Upper lobe of left lung (tissue), 6 donors: Measurements from ENCODE around the gene HMGB1. TPM values are rescaled to one million over a fixed set of nuclear protein-coding genes. Genes with fewer than 3 reads are reported as not detected.
A peak's percentile ranks its signal among the peaks of the same experiment; 100 is the strongest.

Experiments
- ATAC-seq, 2 donors: fragments of 200-7000 bp; cut with Tn5 transposase; one replicate each; pipeline ENCODE4 v1.9.1; 2022; ENCODE audit warnings: mild to moderate bottlenecking in 2 of 2, moderate library complexity in 2 of 2; ENCODE audit not compliant: low FRiP score in 2 of 2
- DNase-seq, 2 donors: peaks; one replicate each; pipeline ENCODE4 v3.0.0-alpha.2; 2019 to 2020
- H3K27ac ChIP-seq, 4 donors: fragments of 200-600 bp; sonication (generic); one replicate each; pipeline ENCODE4 v1.5.1; 2016 to 2019
- H3K27me3 ChIP-seq, 4 donors: fragments of 200-600 bp; sonication (generic); one replicate each; pipeline ENCODE4 v1.5.1; 2017 to 2019
- H3K36me3 ChIP-seq, 4 donors: fragments of 200-600 bp; sonication (generic); one replicate each; pipeline ENCODE4 v1.5.1; 2016 to 2019
- H3K4me1 ChIP-seq, 4 donors: fragments of 200-600 bp; sonication (generic); one replicate each; pipeline ENCODE4 v1.5.1; 2018 to 2019
- H3K4me3 ChIP-seq, 4 donors: fragments of 200-600 bp; sonication (generic); one replicate each; pipeline ENCODE4 v1.5.1; 2017 to 2019; ENCODE audit warnings: mild to moderate bottlenecking in 2 of 4, moderate library complexity in 1 of 4
- H3K9me3 ChIP-seq, 4 donors: fragments of 200-600 bp; sonication (generic); one replicate each; pipeline ENCODE4 v1.5.1; 2018 to 2019
- EP300 ChIP-seq, 4 donors: sonication (generic); formaldehyde crosslinking; IDR thresholded peaks; one replicate each; pipeline ENCODE4 v1.5.1; 2017; ENCODE audit warnings: antibody characterized with exemption in 4 of 4, control low read depth in 2 of 4
- POLR2A ChIP-seq, 4 donors: fragments of 450-650 bp; IDR thresholded peaks; one replicate each; pipeline ENCODE4 v1.5.1; 2016 to 2017; ENCODE audit warnings: antibody characterized with exemption in 4 of 4, mild to moderate bottlenecking in 2 of 4
- POLR2AphosphoS5 ChIP-seq, 2 donors: sonication (generic); formaldehyde crosslinking; IDR thresholded peaks; one replicate each; pipeline ENCODE4 v1.5.1; 2017; ENCODE audit warnings: antibody characterized with exemption in 2 of 2
- WGBS, 2 donors: methylation state at CpG; one replicate each; pipeline ENCODE4 v1.1.5; 2017 to 2018; 5-methylcytosine and 5-hydroxymethylcytosine counted together
- total RNA-seq, 6 donors: library from RNA; depleted of rRNA in 4 of 6; stranded (reverse); fragments of >200 nt in 4 of 6; gene quantifications; one replicate each; pipeline versions ENCODE4 v1.1.0 to v1.2.1, GENCODE V29; 2016 to 2021
- TF ChIP-seq, protein P1 (sequence below), 6 experiments: fragments of 450-650 bp in 4 of 6; fragments of 200-600 bp in 2 of 6; sonication (generic) in 2 of 6; IDR thresholded peaks; one replicate each; pipeline ENCODE4 v1.5.1; 2016 to 2019; ENCODE audit warnings: antibody characterized with exemption in 6 of 6
- donor health status: DM: no; HTN: no; CAD: no; lungs with moderate emphysema.
- donor health status: DM: no; HTN: yes; CAD: no; lungs with severe emphysema.

HMGB1 gene
- total RNA-seq, 6 donors from 2014 or later = 124 to 300 (median 195) TPM

- WGBS, 2 donors = 88 to 89% methylated on average over 4 of the region's 4 CpGs
Measured at GRCh38 chr13:30493658-30494381, 28.1 kb upstream of the HMGB1 start.

GRCh38 chr13:30487075-30487470 is 21.3 kb upstream of the HMGB1 start:
- no peaks in the 10 kb centered on the region for H3K27me3 ChIP-seq
- H3K36me3 ChIP-seq = no peaks in the 10 kb centered on the region
- TF ChIP-seq POLR2A (IDR thresholded peaks at IDR 0.05) (no peak), EP300 (IDR thresholded peaks at IDR 0.05) (no peak)
- TF ChIP-seq, protein P1, sequence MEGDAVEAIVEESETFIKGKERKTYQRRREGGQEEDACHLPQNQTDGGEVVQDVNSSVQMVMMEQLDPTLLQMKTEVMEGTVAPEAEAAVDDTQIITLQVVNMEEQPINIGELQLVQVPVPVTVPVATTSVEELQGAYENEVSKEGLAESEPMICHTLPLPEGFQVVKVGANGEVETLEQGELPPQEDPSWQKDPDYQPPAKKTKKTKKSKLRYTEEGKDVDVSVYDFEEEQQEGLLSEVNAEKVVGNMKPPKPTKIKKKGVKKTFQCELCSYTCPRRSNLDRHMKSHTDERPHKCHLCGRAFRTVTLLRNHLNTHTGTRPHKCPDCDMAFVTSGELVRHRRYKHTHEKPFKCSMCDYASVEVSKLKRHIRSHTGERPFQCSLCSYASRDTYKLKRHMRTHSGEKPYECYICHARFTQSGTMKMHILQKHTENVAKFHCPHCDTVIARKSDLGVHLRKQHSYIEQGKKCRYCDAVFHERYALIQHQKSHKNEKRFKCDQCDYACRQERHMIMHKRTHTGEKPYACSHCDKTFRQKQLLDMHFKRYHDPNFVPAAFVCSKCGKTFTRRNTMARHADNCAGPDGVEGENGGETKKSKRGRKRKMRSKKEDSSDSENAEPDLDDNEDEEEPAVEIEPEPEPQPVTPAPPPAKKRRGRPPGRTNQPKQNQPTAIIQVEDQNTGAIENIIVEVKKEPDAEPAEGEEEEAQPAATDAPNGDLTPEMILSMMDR (IDR thresholded peaks at IDR 0.05) = no peak
- H3K4me1 ChIP-seq = peaks cover 0 to 3% (median 0%) of the 10 kb centered on the region in 4 donors
- peak overlapping the region in 1 of 4 donors; percentile 59 for H3K27ac ChIP-seq
- H3K9me3 ChIP-seq = no peaks in the 10 kb centered on the region
- DNase-seq (no peak), ATAC-seq (no peak)
- no peak overlapping the region for H3K4me3 ChIP-seq
- 92 to 93% methylated on average over 3 of the region's 3 CpGs for WGBS, 2 donors

More at GRCh38 chr13:30493658-30494381, 28.1 kb upstream of the HMGB1 start:
- no peaks in the 10 kb centered on the region for H3K9me3 ChIP-seq
- TF ChIP-seq POLR2A (IDR thresholded peaks at IDR 0.05) (no peak), POLR2AphosphoS5 (IDR thresholded peaks at IDR 0.05) (no peak)
- no peak overlapping the region for H3K4me3 ChIP-seq
- H3K36me3 ChIP-seq = no peaks in the 10 kb centered on the region
- no peaks in the 10 kb centered on the region for H3K27me3 ChIP-seq
- no peak for DNase-seq
- no peaks in the 10 kb centered on the region for H3K4me1 ChIP-seq
- no peak for ATAC-seq
- no peak overlapping the region for H3K27ac ChIP-seq

- H3K9me3 ChIP-seq = no peaks in the 10 kb centered on the region
- peak overlapping the region in 1 of 4 donors; percentile 8 for H3K4me3 ChIP-seq
- H3K36me3 ChIP-seq = no peaks in the 10 kb centered on the region
- peak in 1 of 2 donors; percentile 69 for DNase-seq
- peaks cover 0 to 3% (median 0%) of the 10 kb centered on the region in 4 donors for H3K4me1 ChIP-seq
- TF ChIP-seq, protein P1 (IDR thresholded peaks at IDR 0.05) = no peak
- peak in 1 of 2 donors; percentile 29 for TF ChIP-seq POLR2AphosphoS5 (IDR thresholded peaks at IDR 0.05)
- H3K27me3 ChIP-seq = no peaks in the 10 kb centered on the region
- ATAC-seq = peak in 1 of 2 donors; percentile 81
- H3K27ac ChIP-seq = peak overlapping the region in 1 of 4 donors; percentile 59
- WGBS, 2 donors = 63 to 70% methylated on average over 11 of the region's 11 CpGs
Measured at GRCh38 chr13:30486230-30487074, 20.7 kb upstream of the HMGB1 start.

DNA sequence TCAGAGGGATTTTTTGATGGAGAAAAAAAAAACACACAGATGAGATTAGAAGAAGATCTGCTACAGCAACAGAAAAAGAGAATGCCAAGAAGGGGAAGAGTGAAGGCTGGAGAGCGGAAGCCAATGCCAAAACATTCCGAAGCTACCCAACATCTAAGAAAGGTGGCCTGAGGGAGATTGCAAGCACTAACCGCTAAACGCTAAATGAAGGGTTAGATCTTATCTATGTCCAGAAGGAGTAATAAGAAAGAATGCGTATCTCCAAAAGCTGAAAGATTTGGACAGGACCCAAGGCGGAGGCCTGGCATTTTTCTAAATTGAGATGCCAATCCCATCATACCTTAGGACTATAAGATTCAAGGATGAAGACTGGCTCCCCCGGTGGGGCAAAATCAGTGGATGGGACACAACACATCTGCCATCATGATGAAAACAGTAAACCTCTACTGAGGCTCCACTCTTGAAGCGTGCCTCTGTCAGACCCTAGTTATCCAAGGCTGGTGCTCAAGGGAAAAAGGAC is 15.6 kb upstream of the HMGB1 start:
- 84 to 88% methylated on average over 8 of the region's 8 CpGs for WGBS, 2 donors
- H3K27ac ChIP-seq = no peak overlapping the region

More for the DNA sequence above, 15.6 kb upstream of the HMGB1 start:
- H3K4me3 ChIP-seq = no peak overlapping the region
- H3K27me3 ChIP-seq = no peaks in the 10 kb centered on the region
- DNase-seq (no peak), ATAC-seq (no peak)
- no peaks in the 10 kb centered on the region for H3K36me3 ChIP-seq
- H3K4me1 ChIP-seq = peaks cover 0 to 3% (median 0%) of the 10 kb centered on the region in 4 donors
- TF ChIP-seq, protein P1 (IDR thresholded peaks at IDR 0.05) = no peak
- TF ChIP-seq POLR2A (IDR thresholded peaks at IDR 0.05) (no peak), POLR2AphosphoS5 (IDR thresholded peaks at IDR 0.05) (no peak), EP300 (IDR thresholded peaks at IDR 0.05) (no peak)
- H3K9me3 ChIP-seq = no peaks in the 10 kb centered on the region
